CD14-positive monocyte (primary cell): ENCODE measurements around the gene CDT1. TPM values are rescaled to one million over a fixed set of nuclear protein-coding genes. Genes with fewer than 3 reads are reported as not detected.
A peak's percentile ranks its signal among the peaks of the same experiment; 100 is the strongest.

Experiments
- DNase-seq, 3 donors: peaks; one replicate each; pipeline ENCODE4 v3.0.0-alpha.2; 2011 to 2022
- H2AFZ ChIP-seq: 2 replicates; pipeline ENCODE4 v1.6.0; 2012; ENCODE audit warnings: mild to moderate bottlenecking, low read depth, low read length, inconsistent platforms; ENCODE audit not compliant: insufficient read depth, poor library complexity, severe bottlenecking
- H3K27ac ChIP-seq, 2 donors: 1 replicate in 1 of 2; 2 replicates in 1 of 2; pipeline ENCODE4 v1.5.1; 2012 to 2013; ENCODE audit warnings: low read length in 2 of 2, control low read depth in 1 of 2, inconsistent platforms in 1 of 2, low read depth in 1 of 2, mild to moderate bottlenecking in 1 of 2
- H3K27me3 ChIP-seq, 2 donors: one replicate each; pipeline versions ENCODE4 v1.6.0 to v1.6.1; 2011 to 2013; ENCODE audit warnings: low read length in 2 of 2; ENCODE audit not compliant: control insufficient read depth in 2 of 2, insufficient read depth in 2 of 2
- H3K36me3 ChIP-seq, 2 donors: replicated peaks in 1 of 2; 1 replicate in 1 of 2; 2 replicates in 1 of 2; pipeline versions ENCODE4 v1.5.1 to v1.6.1; 2012 to 2013; ENCODE audit warnings: low read length in 2 of 2, control low read depth in 1 of 2, inconsistent platforms in 1 of 2, mild to moderate bottlenecking in 1 of 2; ENCODE audit not compliant: insufficient read depth in 2 of 2, control insufficient read depth in 1 of 2
- H3K4me1 ChIP-seq, 2 donors: 1 replicate in 1 of 2; 2 replicates in 1 of 2; pipeline versions ENCODE4 v1.5.1 to v1.6.1; 2012 to 2013; ENCODE audit warnings: low read length in 2 of 2, control low read depth in 1 of 2, inconsistent platforms in 1 of 2, mild to moderate bottlenecking in 1 of 2, moderate library complexity in 1 of 2; ENCODE audit not compliant: insufficient read depth in 2 of 2, control insufficient read depth in 1 of 2
- H3K4me2 ChIP-seq: replicated peaks from 2 replicates; pipeline ENCODE3; 2012; ENCODE audit warnings: low read length, moderate library complexity, mild to moderate bottlenecking; ENCODE audit not compliant: poor library complexity, severe bottlenecking; ENCODE audit errors: extremely low read depth
- H3K4me3 ChIP-seq, 3 experiments: fragments of 200-600 bp in 1 of 3; sonication (generic) in 1 of 3; replicated peaks in 1 of 3; 1 replicate in 2 of 3; 2 replicates in 1 of 3; pipeline ENCODE4 v1.5.1; 2011 to 2013; ENCODE audit warnings: low read length in 3 of 3, mild to moderate bottlenecking in 3 of 3, control low read depth in 2 of 3, low read depth in 2 of 3, inconsistent platforms in 1 of 3, moderate library complexity in 1 of 3
- H3K79me2 ChIP-seq: 2 replicates; pipeline ENCODE4 v1.6.0; 2012; ENCODE audit warnings: mild to moderate bottlenecking, control low read depth, inconsistent platforms, low read length, moderate library complexity; ENCODE audit not compliant: insufficient read depth
- H3K9ac ChIP-seq: 2 replicates; pipeline ENCODE4 v1.6.0; 2017; ENCODE audit warnings: low read length, mild to moderate bottlenecking; ENCODE audit not compliant: insufficient read depth, poor library complexity, severe bottlenecking
- H3K9me3 ChIP-seq, 2 donors: replicated peaks in 1 of 2; 1 replicate in 1 of 2; 2 replicates in 1 of 2; pipeline versions ENCODE4 v1.5.1 to v1.6.1; 2012 to 2013; ENCODE audit warnings: low read length in 2 of 2, control low read depth in 1 of 2; ENCODE audit not compliant: control insufficient read depth in 1 of 2, insufficient read depth in 1 of 2
- H4K20me1 ChIP-seq: 2 replicates; pipeline ENCODE4 v1.6.0; 2012; ENCODE audit warnings: mild to moderate bottlenecking, low read length, control low read depth, moderate library complexity; ENCODE audit not compliant: insufficient read depth
- H3K27ac Mint-ChIP-seq, 7 donors: one replicate each; pipeline ENCODE4 v1.8.0; 2020; ENCODE audit warnings: mild to moderate bottlenecking in 7 of 7, mixed read lengths in 7 of 7, moderate library complexity in 6 of 7, inconsistent platforms in 2 of 7
- H3K27me3 Mint-ChIP-seq, 3 donors: one replicate each; pipeline ENCODE4 v1.8.0; 2021 to 2022; ENCODE audit warnings: low read depth in 3 of 3, mild to moderate bottlenecking in 3 of 3, mixed read lengths in 3 of 3, moderate library complexity in 3 of 3, inconsistent platforms in 1 of 3
- H3K36me3 Mint-ChIP-seq, 2 donors: one replicate each; pipeline ENCODE4 v1.8.0; 2020; ENCODE audit warnings: mixed read lengths in 2 of 2, inconsistent platforms in 1 of 2, mild to moderate bottlenecking in 1 of 2
- H3K4me1 Mint-ChIP-seq: one replicate; pipeline ENCODE4 v1.8.0; 2020; ENCODE audit warnings: mild to moderate bottlenecking, mixed read lengths
- H3K4me3 Mint-ChIP-seq, 2 donors: one replicate each; pipeline ENCODE4 v1.8.0; 2020; ENCODE audit warnings: mild to moderate bottlenecking in 2 of 2, mixed read lengths in 2 of 2, moderate library complexity in 1 of 2
- H3K9me3 Mint-ChIP-seq, 7 donors: one replicate each; pipeline ENCODE4 v1.8.0; 2020 to 2022; ENCODE audit warnings: mixed read lengths in 7 of 7, mild to moderate bottlenecking in 6 of 7, moderate library complexity in 6 of 7, inconsistent platforms in 2 of 7
- CTCF ChIP-seq: fragments of 200-600 bp; IDR thresholded peaks from one replicate; pipeline ENCODE4 v1.8.0; 2022; ENCODE audit warnings: antibody characterized with exemption, mild to moderate bottlenecking
- WGBS: methylation state at CpG from one replicate; pipeline ENCODE4 v1.1.5; 2013; ENCODE audit warnings: missing lambda C conversion rate; ENCODE audit not compliant: insufficient coverage; 5-methylcytosine and 5-hydroxymethylcytosine counted together
- intact Hi-C, 2 donors: fragments of 100-400 bp; cut with micrococcal nuclease; formaldehyde crosslinking; loops; one replicate each; pipeline versions ENCODE4 v1.15.0 to v1.15.1; 2023
- polyA plus RNA-seq, 3 donors: library from polyadenylated mRNA; depleted of rRNA in 1 of 3; unstranded in 2 of 3; stranded (reverse) in 1 of 3; fragments of 300-500 nt in 2 of 3; fragments of >200 nt in 1 of 3; fragmentation: Illumina TruSeq in 2 of 3; gene quantifications; 1 replicate in 2 of 3; 2 replicates in 1 of 3; pipeline ENCODE4 v1.2.3, GENCODE V29; 2012 to 2021

Gene CDT1
- polyA plus RNA-seq, 3 donors, result 0.07 to 0.24 (median 0.16) TPM

DNA sequence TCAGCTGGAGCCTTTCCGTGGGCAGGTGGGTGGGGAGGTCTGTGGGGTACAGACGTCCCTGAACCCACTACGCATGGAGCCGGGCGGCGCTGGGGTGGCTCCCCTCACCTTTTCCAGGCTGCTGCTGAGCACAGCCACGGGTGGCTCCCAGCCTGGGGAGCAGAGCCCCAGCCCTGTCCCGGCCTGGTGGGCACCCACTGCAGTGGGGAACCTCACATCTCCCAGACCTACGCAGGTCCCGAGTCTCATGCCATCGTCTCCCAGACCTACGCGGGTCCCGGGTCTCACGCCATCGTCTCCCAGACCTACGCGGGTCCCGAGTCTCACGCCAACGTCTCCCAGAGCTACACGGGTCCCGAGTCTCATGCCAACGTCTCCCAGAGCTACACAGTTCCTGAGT lies 25.1 kb downstream of the CDT1 start:
- no peaks in the 10 kb centered on the region for H3K79me2 ChIP-seq
- no peaks in the 10 kb centered on the region for H3K9me3 Mint-ChIP-seq
- H3K4me1 Mint-ChIP-seq, result no peaks in the 10 kb centered on the region
- H3K4me1 ChIP-seq, result no peaks in the 10 kb centered on the region
- no peak overlapping the region for H3K9ac ChIP-seq
- no peak overlapping the region for H3K4me3 ChIP-seq
- H3K36me3 ChIP-seq, result peaks cover 40 to 51% of the 10 kb centered on the region in 2 donors
- no peak overlapping the region for H2AFZ ChIP-seq
- H3K4me2 ChIP-seq, result no peak overlapping the region
- no peaks in the 10 kb centered on the region for H3K27me3 ChIP-seq
- H3K4me3 Mint-ChIP-seq, result no peak overlapping the region
- peaks cover 19% of the 10 kb centered on the region for H4K20me1 ChIP-seq
- peak overlapping the region in 1 of 7 donors; percentile 38 for H3K27ac Mint-ChIP-seq
- H3K27me3 Mint-ChIP-seq, result no peaks in the 10 kb centered on the region
- intact Hi-C loops, result no loop called here
- no peak for TF ChIP-seq CTCF
- no peak overlapping the region for H3K27ac ChIP-seq
- no peaks in the 10 kb centered on the region for H3K9me3 ChIP-seq
- no peak for DNase-seq
- H3K36me3 Mint-ChIP-seq, result peaks cover 24 to 48% of the 10 kb centered on the region in 2 donors
- 90% methylated on average over 22 of the region's 24 CpGs for WGBS

DNA sequence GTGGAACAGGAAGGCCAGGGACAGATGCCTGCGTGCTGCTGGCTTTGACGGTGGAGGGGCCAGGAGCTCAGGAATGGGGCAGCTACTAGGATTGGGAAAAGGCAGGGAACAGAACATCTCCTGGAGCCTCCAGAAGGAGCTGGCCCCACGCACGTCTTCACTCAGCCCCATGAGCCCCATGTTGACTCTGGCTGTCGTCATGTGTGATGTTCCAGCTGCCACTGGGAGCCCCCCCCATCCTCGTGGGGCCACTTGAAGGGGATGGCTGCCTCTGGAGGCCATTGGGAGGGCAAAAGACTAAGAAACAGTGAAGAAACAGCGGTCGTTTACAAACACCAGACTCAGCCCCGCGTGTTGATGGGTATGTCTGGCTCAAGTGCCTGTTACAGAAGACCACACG lies 26.7 kb downstream of the CDT1 start:
- H3K4me1 ChIP-seq, result no peaks in the 10 kb centered on the region
- DNase-seq, result no peak
- Mint-ChIP-seq H3K4me1 (no peaks in the 10 kb centered on the region), H3K27me3 (no peaks in the 10 kb centered on the region), H3K27ac (no peak overlapping the region), H3K36me3 (peaks cover 26 to 45% of the 10 kb centered on the region in 2 donors), H3K9me3 (no peaks in the 10 kb centered on the region), H3K4me3 (no peak overlapping the region)
- no peaks in the 10 kb centered on the region for H3K79me2 ChIP-seq
- no peak for TF ChIP-seq CTCF
- H3K27ac ChIP-seq, result no peak overlapping the region
- no peak overlapping the region for H3K4me3 ChIP-seq
- WGBS, result 94% methylated on average over 10 of the region's 11 CpGs
- H4K20me1 ChIP-seq, result peaks cover 16% of the 10 kb centered on the region
- H2AFZ ChIP-seq, result no peak overlapping the region
- no peak overlapping the region for H3K9ac ChIP-seq
- H3K9me3 ChIP-seq, result no peaks in the 10 kb centered on the region
- peaks cover 41 to 48% of the 10 kb centered on the region in 2 donors for H3K36me3 ChIP-seq
- intact Hi-C loops, result no loop called here
- H3K27me3 ChIP-seq, result no peaks in the 10 kb centered on the region
- no peak overlapping the region for H3K4me2 ChIP-seq
